Measurements from ENCODE around the gene NIT2. TPM values are rescaled to one million over a fixed set of nuclear protein-coding genes. Genes with fewer than 3 reads are reported as not detected.

The NIT2 gene
- total and polyA plus RNA-seq, 7 donors: 12.0 to 28.2 (median 22.0) TPM

GRCh38 chr3:100407164-100407563 is 72.6 kb downstream of the NIT2 start:
- no peak for DNase-seq
- no peak overlapping the region for H3K4me3 ChIP-seq
- TF ChIP-seq CTCF (IDR thresholded peaks at IDR 0.05) (no peak), POLR2AphosphoS5 (IDR thresholded peaks at IDR 0.05) (no peak), POLR2A (IDR thresholded peaks at IDR 0.05) (no peak), EP300 (IDR thresholded peaks at IDR 0.05) (no peak)

GRCh38 chr3:100407977-100408532 is 73.5 kb downstream of the NIT2 start:
- peaks cover 0 to 13% (median 11%) of the 10 kb centered on the region in 4 donors for H3K4me1 ChIP-seq
- intact Hi-C loops (cut with DNase I): no loop called here
- H3K27me3 ChIP-seq: no peaks in the 10 kb centered on the region
- H3K9me3 ChIP-seq: peaks cover 0 to 4% (median 0%) of the 10 kb centered on the region in 4 donors
- H3K36me3 ChIP-seq: no peaks in the 10 kb centered on the region
- TF ChIP-seq POLR2A (IDR thresholded peaks at IDR 0.05) (no peak), CTCF (IDR thresholded peaks at IDR 0.05) (no peak), EP300 (IDR thresholded peaks at IDR 0.05) (no peak), POLR2AphosphoS5 (IDR thresholded peaks at IDR 0.05) (no peak)
- no peak overlapping the region for H3K4me3 ChIP-seq
- WGBS, 2 donors: 96 to 97% methylated on average over 4 of the region's 4 CpGs
- no peak for DNase-seq
- no peak overlapping the region for H3K27ac ChIP-seq

More at GRCh38 chr3:100407164-100407563, 72.6 kb downstream of the NIT2 start:
- Histone ChIP-seq H3K9me3 (peaks cover 0 to 4% (median 0%) of the 10 kb centered on the region in 4 donors), H3K27ac (no peak overlapping the region), H3K4me1 (peaks cover 0 to 22% (median 20%) of the 10 kb centered on the region in 4 donors), H3K27me3 (no peaks in the 10 kb centered on the region), H3K36me3 (no peaks in the 10 kb centered on the region)
- intact Hi-C loops (cut with DNase I): no loop called here
- WGBS, 2 donors: 73 to 98% methylated on average over 2 of the region's 2 CpGs

Other genes with a start within 250 kb of the NIT2 start
- 10 to 100 TPM; 42.5 to 93.3 (median 67.6) TPM for gene FILIP1L, start 220.3 kb upstream of the NIT2 start, total RNA-seq
- 10 to 100 TPM in 1 of 3 donors, 1 to 10 TPM in 2; 6.0 to 14.9 (median 6.5) TPM for gene FILIP1L, start 220.3 kb upstream of the NIT2 start, polyA plus RNA-seq
- gene TBC1D23, start 73.8 kb upstream of the NIT2 start, total RNA-seq: 10 to 100 TPM; 31.3 to 34.9 (median 32.7) TPM
- 10 to 100 TPM; 16.0 to 28.9 (median 18.0) TPM for gene TBC1D23, start 73.8 kb upstream of the NIT2 start, polyA plus RNA-seq
- gene TOMM70, start 66.3 kb downstream of the NIT2 start, total RNA-seq: 10 to 100 TPM; 49.6 to 54.9 (median 51.9) TPM
- gene TOMM70, start 66.3 kb downstream of the NIT2 start, polyA plus RNA-seq: 10 to 100 TPM; 17.4 to 28.0 (median 22.7) TPM
- gene LNP1, start 66.8 kb downstream of the NIT2 start, total RNA-seq: 1 to 10 TPM; 2.2 to 3.6 (median 3.1) TPM
- 1 to 10 TPM in 2 of 3 donors, under 1 TPM in 1; 0.69 to 3.0 (median 1.5) TPM for gene LNP1, start 66.8 kb downstream of the NIT2 start, polyA plus RNA-seq
- 10 to 100 TPM; 12.2 to 23.9 (median 15.7) TPM for gene TMEM45A, start 157.9 kb downstream of the NIT2 start, total RNA-seq
- 1 to 10 TPM; 1.4 to 9.0 (median 6.3) TPM for gene TMEM45A, start 157.9 kb downstream of the NIT2 start, polyA plus RNA-seq